GM12874 (cell line): ENCODE results near the gene C2CD5.

Experiments used
- CTCF ChIP-seq: IDR thresholded peaks from 2 replicates; pipeline ENCODE4 v1.5.1; 2011; ENCODE audit warnings: low read depth, mild to moderate bottlenecking, control low read depth, low read length, moderate library complexity; ENCODE audit not compliant: insufficient read depth

C2CD5 gene

GRCh38 chr12:22494319-22494718 is 50.0 kb downstream of the C2CD5 start:
- TF ChIP-seq CTCF: no peak

- no peak for TF ChIP-seq CTCF
Measured at GRCh38 chr12:22491034-22491433, 53.3 kb downstream of the C2CD5 start.

GRCh38 chr12:22488478-22488877 is 55.9 kb downstream of the C2CD5 start:
- no peak for TF ChIP-seq CTCF

GRCh38 chr12:22481547-22482104 is 62.7 kb downstream of the C2CD5 start:
- no peak for TF ChIP-seq CTCF

- TF ChIP-seq CTCF: no peak
Measured at GRCh38 chr12:22480016-22480415, 64.3 kb downstream of the C2CD5 start.

- TF ChIP-seq CTCF: no peak
Measured at GRCh38 chr12:22477894-22478287, 66.5 kb downstream of the C2CD5 start.

GRCh38 chr12:22477166-22477893 is 67.0 kb downstream of the C2CD5 start:
- no peak for TF ChIP-seq CTCF
